ENCODE measurements around the gene LACRT.

DNA sequence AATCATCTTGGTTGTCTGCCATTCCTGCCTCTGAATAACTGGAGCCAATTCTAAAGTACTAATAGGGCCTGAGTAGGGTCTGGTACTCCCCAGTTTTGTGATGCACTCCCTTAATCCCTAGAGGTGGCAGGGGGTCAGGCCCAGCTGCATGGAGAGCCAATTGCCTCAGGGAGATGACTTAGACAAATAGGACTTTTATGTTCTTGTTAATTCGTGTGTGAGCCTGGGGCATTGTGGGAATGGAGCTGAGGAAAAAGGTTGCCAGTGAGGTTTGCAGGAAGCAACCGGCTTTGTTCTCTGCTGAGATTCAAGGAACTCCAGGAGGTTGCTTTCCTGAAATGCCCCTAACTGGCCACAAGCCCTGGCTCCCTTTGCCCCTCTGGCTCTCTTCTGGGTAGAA lies 20.2 kb upstream of the LACRT start:
- TF ChIP-seq, protein P1, sequence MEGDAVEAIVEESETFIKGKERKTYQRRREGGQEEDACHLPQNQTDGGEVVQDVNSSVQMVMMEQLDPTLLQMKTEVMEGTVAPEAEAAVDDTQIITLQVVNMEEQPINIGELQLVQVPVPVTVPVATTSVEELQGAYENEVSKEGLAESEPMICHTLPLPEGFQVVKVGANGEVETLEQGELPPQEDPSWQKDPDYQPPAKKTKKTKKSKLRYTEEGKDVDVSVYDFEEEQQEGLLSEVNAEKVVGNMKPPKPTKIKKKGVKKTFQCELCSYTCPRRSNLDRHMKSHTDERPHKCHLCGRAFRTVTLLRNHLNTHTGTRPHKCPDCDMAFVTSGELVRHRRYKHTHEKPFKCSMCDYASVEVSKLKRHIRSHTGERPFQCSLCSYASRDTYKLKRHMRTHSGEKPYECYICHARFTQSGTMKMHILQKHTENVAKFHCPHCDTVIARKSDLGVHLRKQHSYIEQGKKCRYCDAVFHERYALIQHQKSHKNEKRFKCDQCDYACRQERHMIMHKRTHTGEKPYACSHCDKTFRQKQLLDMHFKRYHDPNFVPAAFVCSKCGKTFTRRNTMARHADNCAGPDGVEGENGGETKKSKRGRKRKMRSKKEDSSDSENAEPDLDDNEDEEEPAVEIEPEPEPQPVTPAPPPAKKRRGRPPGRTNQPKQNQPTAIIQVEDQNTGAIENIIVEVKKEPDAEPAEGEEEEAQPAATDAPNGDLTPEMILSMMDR (IDR thresholded peaks at IDR 0.05) = no peak
- TF ChIP-seq POLR2AphosphoS5 (IDR thresholded peaks at IDR 0.05) = no peak
